HG02852 (cell line): ENCODE data around the gene TIPRL.
A peak's percentile ranks its signal among the peaks of the same experiment; 100 is the strongest.
"Not testable (repeated sequence)": the region's sequence is repeated elsewhere in the genome, so short reads cannot be mapped to it uniquely, and the experiment has no call there.

Experiments used
- ATAC-seq: cut with Tn5 transposase; IDR thresholded peaks from one replicate; pipeline ENCODE4 v1.9.1; 2021; ENCODE audit warnings: mild to moderate bottlenecking, moderate library complexity; ENCODE audit not compliant: unreplicated experiment

The TIPRL gene

GRCh38 chr1:168178638-168179437, at the start of gene TIPRL:
Gene TIPRL (plus strand): TSS chr1:168178962. CDS start chr1:168179078, 116 bp downstream.
- peak; percentile 89 for ATAC-seq

- ATAC-seq: no peak
These were observed 48.8 kb upstream of the TIPRL start for GRCh38 chr1:168129933-168130332.

GRCh38 chr1:168134132-168134531, 44.6 kb upstream of the TIPRL start:
- ATAC-seq: no peak

GRCh38 chr1:168134642-168135041, 44.1 kb upstream of the TIPRL start:
- no peak for ATAC-seq

GRCh38 chr1:168135116-168135920, 43.4 kb upstream of the TIPRL start:
- no peak for ATAC-seq

GRCh38 chr1:168135921-168136708, 42.6 kb upstream of the TIPRL start:
- no peak for ATAC-seq

- no peak for ATAC-seq
These were observed 41.9 kb upstream of the TIPRL start, which contains the start of gene GPR161 for GRCh38 chr1:168136709-168137514. Gene GPR161 (minus strand): TSS chr1:168136930. CDS start chr1:168104850, 32,080 bp downstream.

- ATAC-seq: no peak
These were observed 41.3 kb upstream of the TIPRL start for GRCh38 chr1:168137515-168137821.

- ATAC-seq: no peak
These were observed 40.6 kb upstream of the TIPRL start for GRCh38 chr1:168138134-168138533.

- no peak for ATAC-seq
These were observed 39.7 kb upstream of the TIPRL start for GRCh38 chr1:168139070-168139469.

GRCh38 chr1:168141871-168142385, 36.8 kb upstream of the TIPRL start:
- ATAC-seq: no peak

GRCh38 chr1:168145184-168146159, 33.3 kb upstream of the TIPRL start:
- peak; percentile 94 for ATAC-seq

- no peak for ATAC-seq
These were observed 32.6 kb upstream of the TIPRL start for GRCh38 chr1:168146160-168146539.

GRCh38 chr1:168146626-168147025, 32.1 kb upstream of the TIPRL start:
- no peak for ATAC-seq

GRCh38 chr1:168148916-168149315, 29.8 kb upstream of the TIPRL start:
- ATAC-seq: no peak

- no peak for ATAC-seq
These were observed 28.5 kb upstream of the TIPRL start for GRCh38 chr1:168150283-168150682.

GRCh38 chr1:168151935-168152334, 26.8 kb upstream of the TIPRL start:
- ATAC-seq: no peak

- ATAC-seq: not testable (repeated sequence)
These were observed 24.1 kb upstream of the TIPRL start for GRCh38 chr1:168154707-168155106.

- ATAC-seq: no peak
These were observed 22.9 kb upstream of the TIPRL start for GRCh38 chr1:168155910-168156309.
